ENCODE data around the gene OSBPL6.
"Not testable (repeated sequence)": the region's sequence is repeated elsewhere in the genome, so short reads cannot be mapped to it uniquely, and the experiment has no call there.

Gene OSBPL6

GRCh38 chr2:178307650-178308049 is 113.3 kb downstream of the OSBPL6 start:
- DNase-seq = no peak

- DNase-seq = no peak
Observed at GRCh38 chr2:178309541-178309940, 115.2 kb downstream of the OSBPL6 start.

GRCh38 chr2:178315078-178315477 is 120.8 kb downstream of the OSBPL6 start:
- no peak for DNase-seq

- DNase-seq = no peak
Observed at GRCh38 chr2:178315488-178315948, 121.2 kb downstream of the OSBPL6 start.

GRCh38 chr2:178317811-178318210 is 123.5 kb downstream of the OSBPL6 start:
- no peak for DNase-seq

GRCh38 chr2:178320011-178320585 is 125.8 kb downstream of the OSBPL6 start:
- no peak for DNase-seq

- DNase-seq = no peak
Observed at GRCh38 chr2:178322068-178322467, 127.8 kb downstream of the OSBPL6 start.

- not testable (repeated sequence) for DNase-seq
Observed at GRCh38 chr2:178323331-178323730, 129.0 kb downstream of the OSBPL6 start.

- no peak for DNase-seq
Observed at GRCh38 chr2:178324077-178324476, 129.8 kb downstream of the OSBPL6 start.

- no peak for DNase-seq
Observed at GRCh38 chr2:178325268-178325667, 131.0 kb downstream of the OSBPL6 start.

- DNase-seq = no peak
Observed at GRCh38 chr2:178327516-178327915, 133.2 kb downstream of the OSBPL6 start.

GRCh38 chr2:178328037-178328436 is 133.7 kb downstream of the OSBPL6 start:
- DNase-seq = no peak

GRCh38 chr2:178330175-178331017 is 136.1 kb downstream of the OSBPL6 start:
- DNase-seq = no peak

- no peak for DNase-seq
Observed at GRCh38 chr2:178331474-178332432, 137.4 kb downstream of the OSBPL6 start.

- no peak for DNase-seq
Observed at GRCh38 chr2:178333851-178334250, 139.5 kb downstream of the OSBPL6 start.

GRCh38 chr2:178335230-178335629 is 140.9 kb downstream of the OSBPL6 start:
- DNase-seq = no peak

GRCh38 chr2:178344121-178344520 is 149.8 kb downstream of the OSBPL6 start:
- DNase-seq = no peak

GRCh38 chr2:178345951-178346350 is 151.6 kb downstream of the OSBPL6 start:
- no peak for DNase-seq

GRCh38 chr2:178350051-178350450 is 155.7 kb downstream of the OSBPL6 start:
- DNase-seq = no peak

GRCh38 chr2:178357704-178358103 is 163.4 kb downstream of the OSBPL6 start:
- DNase-seq = not testable (repeated sequence)

- DNase-seq = no peak
Observed at GRCh38 chr2:178359192-178359912, 165.0 kb downstream of the OSBPL6 start.

GRCh38 chr2:178361588-178361987 is 167.3 kb downstream of the OSBPL6 start:
- DNase-seq = no peak

Measured in activated CD4-positive, alpha-beta T cell treated with anti-CD3 and anti-CD28 coated beads, Interleukin-2, amount 50 U/mL, for 48 hours (primary cell).